GM23338 (cell line): ENCODE measurements around the gene CFAP92. TPM values are rescaled to one million over a fixed set of nuclear protein-coding genes. Genes with fewer than 3 reads are reported as not detected.

Experiments used
- ATAC-seq: fragments of 200-7000 bp; cut with Tn5 transposase; 3 replicates; pipeline ENCODE4 v1.9.1; 2020
- DNase-seq: peaks from one replicate; pipeline ENCODE4 v3.0.0-alpha.2; 2015; ENCODE audit warnings: low spot score
- H2AFZ ChIP-seq: fragments of 200-600 bp; sonication (generic); 2 replicates; pipeline ENCODE4 v1.8.0; 2016; ENCODE audit warnings: antibody characterized with exemption, mild to moderate bottlenecking, moderate library complexity
- H3F3A ChIP-seq: fragments of 200-600 bp; sonication (generic); replicated peaks from 2 replicates; pipeline ENCODE4 v1.8.0; 2017; ENCODE audit warnings: antibody characterized with exemption, mixed run types, low read depth
- H3K27ac ChIP-seq: fragments of 200-600 bp; sonication (generic); 2 replicates; pipeline ENCODE4 v1.6.1; 2016; ENCODE audit warnings: low read depth
- H3K27me3 ChIP-seq: fragments of 200-600 bp; sonication (generic); 2 replicates; pipeline ENCODE4 v1.8.0; 2016; ENCODE audit warnings: mild to moderate bottlenecking, mixed run types, moderate library complexity; ENCODE audit not compliant: insufficient read depth
- H3K36me3 ChIP-seq: fragments of 200-600 bp; sonication (generic); 2 replicates; pipeline ENCODE4 v1.8.0; 2016; ENCODE audit warnings: mild to moderate bottlenecking; ENCODE audit not compliant: insufficient read depth
- H3K4me1 ChIP-seq: fragments of 200-600 bp; sonication (generic); 2 replicates; pipeline ENCODE4 v1.8.0; 2016; ENCODE audit warnings: mild to moderate bottlenecking, moderate library complexity; ENCODE audit not compliant: insufficient read depth
- H3K4me2 ChIP-seq: fragments of 200-600 bp; sonication (generic); 2 replicates; pipeline ENCODE4 v1.7.1; 2017; ENCODE audit warnings: mixed run types
- H3K4me3 ChIP-seq: fragments of 200-600 bp; sonication (generic); 2 replicates; pipeline ENCODE4 v1.6.1; 2016; ENCODE audit warnings: mixed run types
- H3K79me2 ChIP-seq: fragments of 200-600 bp; sonication (generic); replicated peaks from 2 replicates; pipeline ENCODE4 v1.8.0; 2017; ENCODE audit warnings: mild to moderate bottlenecking; ENCODE audit not compliant: insufficient read depth
- H3K9me2 ChIP-seq: fragments of 200-600 bp; sonication (generic); 2 replicates; pipeline ENCODE4 v1.8.0; 2017; ENCODE audit not compliant: insufficient read depth
- H4K20me1 ChIP-seq: fragments of 200-600 bp; sonication (generic); replicated peaks from 2 replicates; pipeline ENCODE4 v1.8.0; 2017; ENCODE audit warnings: mild to moderate bottlenecking; ENCODE audit not compliant: insufficient read depth
- H3K27ac Mint-ChIP-seq: 2 replicates; pipeline ENCODE4 v1.8.0; 2020; ENCODE audit warnings: inconsistent platforms, mild to moderate bottlenecking, moderate library complexity, mixed read lengths
- H3K27me3 Mint-ChIP-seq: 3 replicates; pipeline ENCODE4 v1.8.0; 2022; ENCODE audit warnings: low read depth, mild to moderate bottlenecking, moderate library complexity, mixed read lengths, inconsistent platforms; ENCODE audit not compliant: insufficient read depth, poor library complexity
- H3K36me3 Mint-ChIP-seq: 3 replicates; pipeline ENCODE4 v1.8.0; 2021; ENCODE audit warnings: low read depth, mild to moderate bottlenecking, inconsistent platforms, moderate library complexity, mixed read lengths
- H3K4me1 Mint-ChIP-seq: 3 replicates; pipeline ENCODE4 v1.8.0; 2020; ENCODE audit warnings: mild to moderate bottlenecking, inconsistent platforms, mixed read lengths
- H3K4me3 Mint-ChIP-seq: 3 replicates; pipeline ENCODE4 v1.8.0; 2021; ENCODE audit warnings: moderate library complexity, mild to moderate bottlenecking, inconsistent platforms, mixed read lengths
- H3K9me3 Mint-ChIP-seq: 3 replicates; pipeline ENCODE4 v1.8.0; 2020; ENCODE audit warnings: moderate library complexity, mild to moderate bottlenecking, inconsistent platforms, mixed read lengths
- CREB1 ChIP-seq: fragments of 250-450 bp; sonication (Bioruptor Pico); IDR thresholded peaks from 2 replicates; pipeline ENCODE4 v1.5.0; 2020; ENCODE audit warnings: low read depth, mild to moderate bottlenecking, moderate library complexity
- EZH2phosphoT487 ChIP-seq: fragments of 200-600 bp; sonication (generic); IDR thresholded peaks from one replicate; pipeline ENCODE4 v1.8.1; 2018; ENCODE audit warnings: antibody characterized with exemption; ENCODE audit not compliant: unreplicated experiment
- JUNB ChIP-seq: IDR thresholded peaks from one replicate; pipeline ENCODE4 v1.6.1; 2016; ENCODE audit warnings: antibody characterized with exemption; ENCODE audit not compliant: unreplicated experiment
- NANOG ChIP-seq: IDR thresholded peaks from 2 replicates; pipeline ENCODE4 v1.6.1; 2016; ENCODE audit warnings: antibody characterized with exemption, borderline replicate concordance
- POLR2AphosphoS5 ChIP-seq: IDR thresholded peaks from 2 replicates; pipeline ENCODE4 v1.6.1; 2016; ENCODE audit warnings: antibody characterized with exemption, low read depth
- STAT1 ChIP-seq: IDR thresholded peaks from one replicate; pipeline ENCODE4 v1.6.1; 2016; ENCODE audit warnings: antibody characterized with exemption; ENCODE audit not compliant: unreplicated experiment
- ZNF114 ChIP-seq: fragments of 250-450 bp; sonication (Bioruptor Pico); IDR thresholded peaks from 2 replicates; pipeline ENCODE4 v1.5.0; 2020; ENCODE audit warnings: mild to moderate bottlenecking, moderate library complexity
- ZNF331 ChIP-seq: fragments of 250-450 bp; sonication (Bioruptor Pico); IDR thresholded peaks from 2 replicates; pipeline ENCODE4 v1.5.0; 2020; ENCODE audit warnings: low read depth, mild to moderate bottlenecking, moderate library complexity
- ZNF462 ChIP-seq: fragments of 250-450 bp; sonication (Bioruptor Pico); IDR thresholded peaks from 2 replicates; pipeline ENCODE4 v1.5.0; 2020; ENCODE audit warnings: mild to moderate bottlenecking, moderate library complexity
- polyA plus RNA-seq: library from polyadenylated mRNA; unstranded; fragments of >200 nt; fragmentation: Nextera tagmentation; extraction: Ambion mirVana; gene quantifications from 2 replicates; pipeline ENCODE4 v1.2.1, GENCODE V29; 2016
- total RNA-seq: library from RNA; depleted of rRNA; stranded (reverse); fragments of >200 nt; shearing (Covaris generic); gene quantifications from 2 replicates; pipeline ENCODE4 v1.2.3, GENCODE V29; 2014

CFAP92 gene
- total and polyA plus RNA-seq, 2 experiments from 2014 or later = 1.6 to 2.3 TPM

- TF ChIP-seq ZNF462 (CRISPR knock-in tag) = no peak
Observed at GRCh38 chr3:128884992-128885391, 108.9 kb downstream of the CFAP92 start (continued).

- DNase-seq (no peak), ATAC-seq (no peak)
- Mint-ChIP-seq H3K4me3 (no peak overlapping the region), H3K27ac (no peak overlapping the region), H3K4me1 (peaks cover 19% of the 10 kb centered on the region), H3K9me3 (no peaks in the 10 kb centered on the region), H3K27me3 (peaks cover 14% of the 10 kb centered on the region), H3K36me3 (peaks cover 15% of the 10 kb centered on the region)
- Histone ChIP-seq H3K9me2 (no peaks in the 10 kb centered on the region), H4K20me1 (no peaks in the 10 kb centered on the region; the same call in 1 of the 2 replicates), H3K27me3 (no peaks in the 10 kb centered on the region), H3K4me2 (no peak overlapping the region), H3F3A (no peaks in the 10 kb centered on the region), H3K4me1 (peaks cover 19% of the 10 kb centered on the region; the same call in 1 of the 2 replicates), H3K79me2 (peaks cover 53% of the 10 kb centered on the region), H3K4me3 (no peak overlapping the region), H3K27ac (no peak overlapping the region), H2AFZ (no peak overlapping the region), H3K36me3 (peaks cover 8% of the 10 kb centered on the region)
- TF ChIP-seq POLR2AphosphoS5 (no peak), NANOG (no peak), ZNF114 (no peak), EZH2phosphoT487 (no peak), STAT1 (no peak), ZNF462 (CRISPR knock-in tag) (no peak), CREB1 (CRISPR knock-in tag) (no peak), ZNF331 (CRISPR knock-in tag) (no peak), JUNB (no peak)
Observed at GRCh38 chr3:128882719-128883118, 111.2 kb downstream of the CFAP92 start.
